GM21423 (cell line): ENCODE results near the gene EMP3.
"Not testable (repeated sequence)": the region's sequence is repeated elsewhere in the genome, so short reads cannot be mapped to it uniquely, and the experiment has no call there.

Source experiments
- ATAC-seq: cut with Tn5 transposase; IDR thresholded peaks from one replicate; pipeline ENCODE4 v1.9.1; 2021; ENCODE audit warnings: mild to moderate bottlenecking, moderate library complexity; ENCODE audit not compliant: unreplicated experiment

Gene EMP3

GRCh38 chr19:48315712-48316111, 9.6 kb upstream of the EMP3 start:
- ATAC-seq: no peak

- ATAC-seq: not testable (repeated sequence)
Observed at GRCh38 chr19:48317708-48317960, 7.7 kb upstream of the EMP3 start.

DNA sequence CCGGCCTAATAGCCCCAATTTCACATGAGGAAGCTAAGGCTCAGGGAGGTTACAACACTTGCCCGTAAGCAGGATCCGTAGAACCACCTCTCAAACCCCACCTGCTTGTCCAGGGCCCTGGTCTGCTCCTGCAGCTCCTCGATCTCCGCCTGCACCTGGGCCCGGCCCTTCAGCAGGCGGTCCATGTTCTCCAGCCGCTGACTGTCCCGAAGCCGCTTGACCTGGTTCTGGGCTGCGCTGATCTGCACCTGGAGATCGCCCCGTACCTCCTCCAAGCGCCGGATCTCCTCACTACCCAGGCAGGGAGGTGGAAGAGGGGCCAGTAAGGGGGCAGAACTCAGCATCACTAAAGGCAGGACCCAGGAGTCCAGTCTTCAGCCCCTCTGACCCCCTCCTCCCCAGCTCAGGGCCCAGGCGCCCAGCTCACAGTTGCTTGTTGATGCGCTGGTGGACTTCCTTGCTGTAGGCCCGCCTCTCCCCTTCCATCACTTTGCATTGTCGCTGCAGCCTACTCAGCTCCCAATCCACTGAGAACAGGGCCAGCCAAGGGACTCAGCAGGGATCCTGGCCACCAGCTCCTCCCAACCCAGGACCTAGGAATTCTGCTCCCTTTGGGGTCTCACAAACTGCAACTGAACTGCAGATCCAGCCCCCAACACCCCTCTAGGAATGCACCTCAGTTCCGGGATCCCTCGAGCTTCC, 6.9 kb upstream of the EMP3 start:
- ATAC-seq: no peak

GRCh38 chr19:48319647-48320541, 5.5 kb upstream of the EMP3 start:
- no peak for ATAC-seq

DNA sequence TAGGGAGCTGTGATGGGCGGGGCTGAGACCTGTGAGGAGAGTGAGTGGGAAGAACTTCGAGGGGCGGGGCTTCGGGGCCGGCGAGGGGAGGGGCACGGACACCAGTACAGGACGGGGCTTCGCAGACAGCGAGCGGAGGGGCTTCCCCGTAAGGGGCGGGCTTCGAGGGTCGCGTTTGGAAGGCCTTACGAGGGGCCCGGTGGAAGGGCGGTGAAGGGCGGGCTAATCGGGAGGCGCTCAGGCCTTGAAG, 4.1 kb upstream of the EMP3 start:
- ATAC-seq: peak; percentile 48

GRCh38 chr19:48321622-48322591, 3.4 kb upstream of the EMP3 start:
- peak; percentile 65 for ATAC-seq

DNA sequence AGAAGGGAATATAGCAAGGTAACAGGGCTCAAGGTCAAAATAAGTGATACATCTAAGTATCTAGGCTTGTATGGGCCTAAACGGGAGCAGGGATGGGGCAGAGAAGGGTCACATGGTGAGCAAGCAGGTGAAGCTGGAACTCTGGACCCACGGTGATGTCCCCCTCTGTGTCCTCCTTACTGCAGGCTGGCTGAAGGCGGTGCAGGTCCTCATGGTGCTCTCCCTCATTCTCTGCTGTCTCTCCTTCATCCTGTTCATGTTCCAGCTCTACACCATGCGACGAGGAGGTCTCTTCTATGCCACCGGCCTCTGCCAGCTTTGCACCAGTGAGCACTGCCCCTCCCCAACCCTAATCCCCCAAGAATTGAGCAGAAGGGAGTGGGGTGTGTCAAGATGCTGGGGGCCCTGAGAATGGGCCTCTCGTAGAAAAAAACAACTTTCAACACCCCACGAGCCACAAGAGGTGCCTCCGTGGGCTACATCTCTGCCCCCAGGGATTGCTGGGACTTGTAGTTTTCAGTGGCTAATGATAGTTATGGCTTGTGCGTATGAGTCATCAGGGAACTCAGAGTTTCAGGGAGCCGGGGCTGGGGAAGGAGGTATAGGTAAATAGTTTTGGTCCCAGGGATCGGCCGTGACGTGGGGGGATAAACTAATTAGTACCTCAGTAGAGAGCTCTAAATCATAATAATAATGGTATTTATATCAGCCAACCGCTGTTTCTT, 4.0 kb downstream of the EMP3 start:
- no peak for ATAC-seq

- peak; percentile 27 for ATAC-seq
Observed at GRCh38 chr19:48330012-48330681, 4.8 kb downstream of the EMP3 start.

- ATAC-seq: no peak
Observed at GRCh38 chr19:48332351-48332661, 7.0 kb downstream of the EMP3 start.

DNA sequence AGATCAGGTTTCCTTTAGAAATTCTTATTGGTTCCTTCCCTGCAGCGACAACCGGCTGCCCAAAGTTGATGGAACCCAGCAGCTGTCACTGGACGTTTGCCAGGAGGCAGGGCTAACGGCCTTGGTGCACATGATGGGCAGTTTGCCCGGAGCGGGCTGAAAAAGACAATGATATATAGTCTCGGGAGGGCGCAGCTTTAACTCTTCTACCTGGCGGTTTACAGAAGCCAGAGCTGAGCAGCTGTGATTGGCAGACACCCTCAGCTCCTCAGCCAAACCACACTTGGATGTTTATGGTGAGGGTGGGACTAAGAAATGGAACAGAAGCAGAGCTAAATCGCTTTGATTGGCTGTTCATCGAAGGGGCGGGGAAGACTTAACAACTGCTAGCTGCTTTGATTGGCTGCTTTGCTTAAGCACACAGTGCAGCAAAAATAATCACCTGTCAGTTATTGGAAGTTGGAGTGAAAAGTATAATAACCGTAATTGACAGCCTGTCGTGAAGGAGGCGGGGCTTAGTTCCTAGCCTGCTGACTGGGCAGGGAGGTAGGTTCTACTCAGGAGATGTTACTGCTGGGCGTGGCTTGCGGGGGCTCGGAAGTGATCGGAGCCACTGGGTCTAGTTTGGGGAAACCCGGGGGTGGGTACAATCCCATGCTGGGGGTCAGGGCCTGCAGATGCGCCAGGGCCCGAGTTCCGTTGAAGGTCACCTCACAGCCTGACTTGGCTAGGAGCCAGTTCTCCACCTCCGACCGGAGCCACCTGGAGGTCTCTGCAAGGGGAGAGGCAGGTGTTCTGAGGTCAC, 7.5 kb downstream of the EMP3 start:
- ATAC-seq: peak; percentile 61

- peak; percentile 45 for ATAC-seq
Observed at GRCh38 chr19:48333467-48334384, 8.4 kb downstream of the EMP3 start.

GRCh38 chr19:48338253-48338755, 13.0 kb downstream of the EMP3 start:
- ATAC-seq: no peak

- ATAC-seq: no peak
Observed at GRCh38 chr19:48338802-48339503, 13.6 kb downstream of the EMP3 start.

DNA sequence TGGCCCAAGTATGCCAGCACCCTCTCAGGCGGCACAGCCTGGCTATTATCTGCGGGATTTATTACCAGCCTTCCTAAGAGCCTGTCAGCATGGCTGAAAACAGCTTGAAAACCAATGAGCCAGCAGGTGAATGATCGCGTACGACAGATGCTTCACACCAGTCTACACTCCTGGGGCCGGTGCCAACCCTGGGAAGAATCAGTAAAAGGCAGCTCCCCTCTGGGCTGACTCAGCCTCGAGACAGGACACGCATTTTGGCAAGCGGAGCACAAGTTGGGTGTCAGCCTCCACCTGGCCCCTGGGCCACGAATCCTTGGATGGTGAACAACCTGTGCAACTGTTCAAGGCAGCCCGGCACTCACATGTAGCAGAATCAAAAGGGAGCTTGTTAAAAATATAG, 15.6 kb downstream of the EMP3 start:
- ATAC-seq: no peak

DNA sequence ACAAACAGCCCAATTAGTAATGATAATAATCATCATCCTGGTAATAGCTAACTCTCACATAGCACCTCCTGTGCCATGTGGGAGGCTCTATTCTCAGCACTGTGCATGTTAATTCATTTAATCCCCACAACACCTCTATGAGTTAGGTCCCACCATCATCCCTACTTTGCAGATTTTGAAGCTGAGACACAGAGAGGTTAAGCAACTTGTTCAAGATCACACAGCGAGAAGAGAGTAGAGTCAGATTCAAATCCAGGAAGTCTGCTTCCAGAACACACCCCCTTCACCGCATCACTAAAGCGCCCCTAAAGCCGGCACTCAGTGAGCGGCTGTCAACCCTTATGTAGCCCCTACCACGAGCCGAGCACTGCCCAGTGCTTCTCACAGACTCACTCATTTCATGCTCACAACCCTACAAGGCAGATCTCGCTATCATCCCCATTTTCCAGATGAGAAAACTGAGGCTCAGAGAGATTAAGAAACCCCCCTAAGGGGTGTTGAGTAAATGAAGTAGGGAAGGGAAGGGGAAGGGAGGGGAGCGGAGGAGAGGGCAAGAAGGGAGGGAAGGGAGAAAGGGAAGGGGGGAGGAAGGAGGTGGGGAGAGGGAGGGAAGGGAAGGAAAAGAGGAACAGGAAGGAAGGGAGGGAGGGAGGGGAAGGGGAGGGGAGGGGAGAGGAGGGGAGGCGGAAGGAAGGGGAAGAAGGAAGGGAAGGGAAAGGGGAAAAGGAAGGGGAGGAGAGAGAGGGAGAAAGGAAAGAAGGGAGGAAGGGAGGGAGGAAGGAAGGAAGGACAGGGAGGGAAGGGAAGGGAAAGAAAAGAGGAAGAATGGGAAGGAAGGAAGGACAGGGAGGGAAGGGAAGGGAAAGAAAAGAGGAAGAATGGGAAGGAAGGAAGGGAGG, 16.4 kb downstream of the EMP3 start:
- ATAC-seq: no peak

DNA sequence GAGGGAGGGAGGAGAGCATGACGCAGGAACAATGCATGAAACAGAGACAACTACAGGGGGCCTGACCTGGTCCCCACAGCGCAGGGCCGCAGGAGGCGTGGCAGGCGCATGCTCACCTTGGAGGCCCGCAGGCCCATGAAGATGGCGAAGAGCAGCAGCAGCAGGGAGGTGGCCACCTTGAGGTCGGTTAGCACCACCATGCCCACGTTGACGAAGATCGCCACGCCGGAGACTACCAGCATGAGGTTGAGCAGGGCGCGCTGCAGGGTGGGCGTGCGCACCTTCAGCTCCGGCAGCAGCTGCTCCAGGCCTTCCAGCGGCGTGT, 17.0 kb downstream of the EMP3 start:
- ATAC-seq: no peak
